K562 (cell line): ENCODE results near the gene TRAP1. TPM values are rescaled to one million over a fixed set of nuclear protein-coding genes. Genes with fewer than 3 reads are reported as not detected.

Source experiments
- ATAC-seq: fragments of 200-7000 bp; cut with Tn5 transposase; 3 replicates; pipeline ENCODE4 v1.9.1; 2020; ENCODE audit warnings: moderate library complexity
- BruUV-seq: library from RNA; stranded (reverse); fragments of 400-500 nt; replicated peaks from 2 replicates; lab custom pipeline; 2021; lab: Mats Ljungman, UMichigan
- CTCF ChIA-PET: fragments of 300-600 bp; formaldehyde crosslinking; extraction: SDS; loops from one replicate; lab custom pipeline; 2021; ENCODE audit warnings: low intra/inter-chr PET ratio; lab: Yijun Ruan, JAX
- POLR2A ChIA-PET: fragments of 300-600, 350-650 bp; sonication (Branson Sonifier 250); formaldehyde crosslinking; extraction: SDS; loops from one replicate; lab custom pipeline; 2021; ENCODE audit warnings: antibody characterized with exemption, inconsistent platforms; lab: Yijun Ruan, JAX
- DNase-seq, 4 experiments: peaks; one replicate each; pipeline versions ENCODE4 v3.0.0 to v3.0.0-alpha.2; 2011 to 2018; ENCODE audit warnings: low spot score in 3 of 4, mixed read lengths in 3 of 4; ENCODE audit errors: extremely low read depth in 1 of 4
- FAIRE-seq: peaks from 2 replicates; lab custom pipeline; 2011; peaks lifted over from hg19 to GRCh38; lab: Jason Lieb, UNC
- H2AFZ ChIP-seq: 2 replicates; pipeline ENCODE4 v1.6.0; 2011; ENCODE audit warnings: low read depth, low read length, control low read depth, inconsistent platforms
- H3K27ac ChIP-seq: fragments of 200-600 bp; 3 replicates; pipeline ENCODE4 v1.8.0; 2011; ENCODE audit warnings: low read depth, mild to moderate bottlenecking, control low read depth, inconsistent platforms, low read length, moderate library complexity, mixed read lengths; ENCODE audit errors: extremely low read depth
- H3K27me3 ChIP-seq, 2 experiments: fragments of 300-600 bp in 1 of 2; 2 replicates in 1 of 2; 3 replicates in 1 of 2; pipeline versions ENCODE4 v1.6.0 to v1.8.0; 2011; ENCODE audit warnings: inconsistent platforms in 2 of 2, low read length in 2 of 2, mild to moderate bottlenecking in 1 of 2, mixed read lengths in 1 of 2, moderate library complexity in 1 of 2; ENCODE audit not compliant: control insufficient read depth in 2 of 2, insufficient read depth in 2 of 2
- H3K36me3 ChIP-seq: fragments of 300-600 bp; 3 replicates; pipeline ENCODE4 v1.8.0; 2011; ENCODE audit warnings: mild to moderate bottlenecking, low read length, inconsistent platforms; ENCODE audit not compliant: control insufficient read depth, insufficient read depth
- H3K4me1 ChIP-seq, 2 experiments: fragments of 200-600 bp in 1 of 2; replicated peaks in 1 of 2; 2 replicates in 1 of 2; 3 replicates in 1 of 2; pipeline versions ENCODE4 v1.5.1 to v1.8.0; 2011; ENCODE audit warnings: inconsistent platforms in 2 of 2, low read length in 2 of 2, mild to moderate bottlenecking in 1 of 2, mixed read lengths in 1 of 2, moderate library complexity in 1 of 2; ENCODE audit not compliant: control insufficient read depth in 2 of 2, insufficient read depth in 2 of 2
- H3K4me2 ChIP-seq: 2 replicates; pipeline ENCODE4 v1.6.1; 2011; ENCODE audit warnings: low read length, control low read depth, inconsistent platforms, mixed read lengths; ENCODE audit not compliant: insufficient read depth
- H3K4me3 ChIP-seq: fragments of 200-600 bp; sonication (generic), shearing (Covaris generic); 2 replicates; pipeline ENCODE4 v1.5.1; 2016; ENCODE audit warnings: control low read depth, inconsistent platforms
- H3K79me2 ChIP-seq: fragments of 200-600 bp; 3 replicates; pipeline ENCODE4 v1.8.0; 2011; ENCODE audit warnings: low read length, inconsistent platforms; ENCODE audit not compliant: control insufficient read depth, insufficient read depth
- H3K9ac ChIP-seq, 2 experiments: 2 replicates each; pipeline versions ENCODE4 v1.6.0 to v1.6.1; 2011; ENCODE audit warnings: low read depth in 2 of 2, low read length in 2 of 2, control low read depth in 1 of 2, inconsistent platforms in 1 of 2, mild to moderate bottlenecking in 1 of 2, mixed read lengths in 1 of 2; ENCODE audit not compliant: insufficient read depth in 1 of 2
- H3K9me1 ChIP-seq: one replicate; pipeline ENCODE4 v1.6.0; 2011; ENCODE audit warnings: inconsistent platforms, mild to moderate bottlenecking, low read length, moderate library complexity; ENCODE audit not compliant: control insufficient read depth, insufficient read depth
- H3K9me3 ChIP-seq: replicated peaks from 2 replicates; pipeline ENCODE4 v1.5.1; 2011; ENCODE audit warnings: low read depth, low read length, inconsistent platforms; ENCODE audit not compliant: control insufficient read depth, insufficient read depth
- H4K20me1 ChIP-seq: replicated peaks from 2 replicates; pipeline ENCODE4 v1.6.1; 2011; ENCODE audit warnings: low read length, inconsistent platforms, mixed read lengths; ENCODE audit not compliant: control insufficient read depth, insufficient read depth
- FIP1L1 ChIP-seq: fragments of 200-400 bp; formaldehyde crosslinking; IDR thresholded peaks from 2 replicates; pipeline ENCODE4 v1.6.1; 2018; ENCODE audit warnings: mild to moderate bottlenecking, low read depth, low read length; ENCODE audit not compliant: poor library complexity, severe bottlenecking
- TFAP4 ChIP-seq: sonication (generic); formaldehyde crosslinking; IDR thresholded peaks from 2 replicates; pipeline ENCODE4 v1.8.0; 2022; ENCODE audit warnings: missing genetic modification reagents, mild to moderate bottlenecking, moderate library complexity, borderline replicate concordance
- ZNF3 ChIP-seq: fragments of 250-450 bp; sonication (Bioruptor Pico); IDR thresholded peaks from 2 replicates; pipeline ENCODE4 v1.5.0; 2021; ENCODE audit warnings: mild to moderate bottlenecking, moderate library complexity
- WGBS: fragments of 100-300 bp; shearing (Covaris generic); methylation state at CpG from one replicate; pipeline ENCODE4 v1.1.6; 2016; ENCODE audit warnings: low coverage, mixed read lengths; ENCODE audit not compliant: insufficient coverage; ENCODE audit errors: missing lambda C conversion rate; 5-methylcytosine and 5-hydroxymethylcytosine counted together
- in situ Hi-C: fragments of 300-500 bp; cut with MboI; formaldehyde crosslinking; loops from 4 replicates; pipeline ENCODE4 v1.15.0; 2018; ENCODE audit warnings: inconsistent platforms, mixed read lengths
- intact Hi-C: fragments of 100-400 bp; cut with micrococcal nuclease; formaldehyde crosslinking; loops from 2 replicates; pipeline ENCODE4 v1.14.2; 2022
- polyA plus RNA-seq, 8 experiments: library from polyadenylated mRNA; depleted of rRNA in 4 of 8; stranded (reverse) in 5 of 8; unstranded in 3 of 8; fragments of >200 nt; fragmentation: Nextera tagmentation in 2 of 8; fragmentation: Illumina TruSeq in 1 of 8; extraction: Ambion mirVana in 2 of 8; extraction: Trizol in 1 of 8; gene quantifications; 2 replicates each; pipeline versions ENCODE4 v1.2.1 to v1.2.3, GENCODE V29; 2011 to 2014; ENCODE audit warnings: inconsistent platforms in 1 of 8, missing spikeins in 1 of 8
- total RNA-seq, 7 experiments: library from RNA; depleted of rRNA in 6 of 7; stranded (reverse); fragments of >200 nt in 6 of 7; fragmentation: Illumina TruSeq in 2 of 7; extraction: Trizol in 2 of 7; gene quantifications; 2 replicates each; pipeline versions ENCODE4 v1.2.1 to v1.2.3, GENCODE V29; 2011 to 2021; ENCODE audit warnings: low replicate concordance in 1 of 7

TRAP1 gene
- total and polyA plus RNA-seq, 9 of the 15 experiments (the other 6 are each of a cell fraction or from before 2014, with no cell fraction given): 19.1 to 436 (median 301) TPM

- H2AFZ ChIP-seq: no peak overlapping the region
- ATAC-seq (no peak), FAIRE-seq (no peak), DNase-seq (no peak)
- H3K4me1 ChIP-seq: peaks cover 19 to 39% of the 10 kb centered on the region in 2 experiments
- peak overlapping the region in 1 of 2 experiments; percentile 81; a peak in 2 of 4 replicates for H3K9ac ChIP-seq
- in situ Hi-C loops (no loop called here), intact Hi-C loops (no loop called here)
- ChIA-PET POLR2A (interaction anchor here (0.6 to 2.4 kb wide), 4 partner anchors 10 to 25 kb away, joined by 3 to 15 read pairs (median 4); no protein-coding TSS in a partner anchor), CTCF (no interaction called here)
- H3K36me3 ChIP-seq: peaks cover 70% of the 10 kb centered on the region
- 75% methylated on average over 16 of the region's 16 CpGs for WGBS
- H3K4me3 ChIP-seq: no peak overlapping the region
- peaks cover 9% of the 10 kb centered on the region for H3K9me1 ChIP-seq
- H3K27ac ChIP-seq: no peak overlapping the region; the same call in 2 of the 3 replicates
- no peak overlapping the region; the same call in 1 of the 2 replicates for H3K4me2 ChIP-seq
- peaks cover 93% of the 10 kb centered on the region for H3K79me2 ChIP-seq
- no peaks in the 10 kb centered on the region; the same call in 1 of the 2 replicates for H4K20me1 ChIP-seq
- BruUV-seq: no TSS peak
- TF ChIP-seq ZNF3 (CRISPR knock-in tag) (no peak), TFAP4 (CRISPR knock-in tag) (0 out of 2 replicates have a peak, but pooled peaks have one; percentile 14), FIP1L1 (no peak)
- no peaks in the 10 kb centered on the region for H3K9me3 ChIP-seq
- H3K27me3 ChIP-seq: no peaks in the 10 kb centered on the region
Measured at GRCh38 chr16:3712861-3713372, 4.4 kb downstream of the TRAP1 start.
